SK-N-MC (cell line): ENCODE results near the gene DCHS2.

Source experiments
- DNase-seq: peaks from one replicate; pipeline ENCODE4 v3.0.0-alpha.2; 2011; ENCODE audit warnings: low read depth, low spot score
- H3K27ac ChIP-seq: fragments of 200-600 bp; sonication (generic); 2 replicates; pipeline ENCODE4 v1.5.1; 2016; ENCODE audit warnings: mixed run types
- H3K36me3 ChIP-seq: fragments of 200-600 bp; sonication (generic); 2 replicates; pipeline ENCODE4 v1.6.1; 2017; ENCODE audit warnings: antibody characterized with exemption, low read length, mixed read lengths; ENCODE audit not compliant: insufficient read depth
- H3K4me3 ChIP-seq: fragments of 200-600 bp; sonication (generic); 2 replicates; pipeline ENCODE4 v1.5.1; 2016
- H3K9ac ChIP-seq: fragments of 200-600 bp; sonication (generic); 2 replicates; pipeline ENCODE4 v1.8.0; 2017; ENCODE audit warnings: mixed run types, mixed read lengths; ENCODE audit not compliant: insufficient read length
- H3K9me3 ChIP-seq: fragments of 200-600 bp; sonication (generic); 2 replicates; pipeline ENCODE4 v1.6.1; 2017; ENCODE audit warnings: low read depth, mild to moderate bottlenecking, antibody characterized with exemption, low read length, moderate library complexity, mixed read lengths
- EZH2 ChIP-seq: fragments of 200-600 bp; sonication (generic); IDR thresholded peaks from one replicate; pipeline ENCODE4 v1.6.1; 2017; ENCODE audit warnings: antibody characterized with exemption
- FOXP2 ChIP-seq: optimal IDR thresholded peaks from 2 replicates; pipeline ENCODE3; 2011; ENCODE audit warnings: mild to moderate bottlenecking, moderate library complexity; ENCODE audit not compliant: insufficient read depth; ENCODE audit errors: extremely low read length, control extremely low read depth
- POLR2AphosphoS5 ChIP-seq: IDR thresholded peaks from 2 replicates; pipeline ENCODE4 v1.6.1; 2012; ENCODE audit warnings: mild to moderate bottlenecking, low read depth, low read length, borderline replicate concordance

DCHS2 gene

DNA sequence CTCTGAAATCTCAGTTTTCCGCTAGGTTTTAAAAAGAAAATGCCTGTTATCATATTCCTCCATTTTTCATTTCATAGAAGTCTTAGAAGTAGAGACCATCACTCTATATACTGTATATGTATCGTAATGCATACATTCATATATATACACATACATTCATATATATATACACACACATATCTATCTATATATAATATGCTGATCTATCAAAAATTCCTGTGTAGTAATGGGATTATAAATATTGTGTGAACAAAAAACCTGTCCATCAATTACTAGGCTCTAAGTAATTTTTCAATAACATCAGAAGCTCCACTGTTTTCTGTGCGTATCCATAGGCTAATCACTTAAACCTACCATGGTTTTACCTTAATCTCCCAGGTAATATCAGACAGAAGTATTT is 150.2 kb downstream of the DCHS2 start:
- Histone ChIP-seq H3K36me3 (no peaks in the 10 kb centered on the region), H3K9ac (no peak overlapping the region), H3K4me3 (no peak overlapping the region), H3K9me3 (no peaks in the 10 kb centered on the region), H3K27ac (no peak overlapping the region)
- no peak for DNase-seq
- no peak for TF ChIP-seq POLR2AphosphoS5
- TF ChIP-seq FOXP2, result no peak
- no peak for TF ChIP-seq EZH2

DNA sequence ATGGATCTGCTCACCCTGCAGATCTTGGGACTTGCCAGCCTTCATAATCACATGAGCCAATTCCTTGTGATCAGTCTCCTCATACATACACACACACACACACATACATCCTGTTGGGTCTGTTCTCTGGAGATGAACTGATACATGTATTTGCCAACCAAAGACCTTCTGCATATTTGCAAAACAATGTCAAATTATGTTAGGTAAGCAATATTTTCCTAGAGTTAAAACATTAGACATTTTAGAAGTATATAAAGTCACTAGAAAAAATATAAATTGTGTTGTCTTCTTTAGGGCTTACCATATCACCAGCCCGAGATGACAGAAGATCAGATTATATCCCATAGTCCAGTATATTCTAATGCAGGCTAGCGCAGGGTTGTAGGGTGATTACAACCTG is 156.0 kb downstream of the DCHS2 start:
- DNase-seq, result no peak
- Histone ChIP-seq H3K9me3 (no peaks in the 10 kb centered on the region), H3K36me3 (no peaks in the 10 kb centered on the region), H3K4me3 (no peak overlapping the region), H3K27ac (no peak overlapping the region), H3K9ac (no peak overlapping the region)
- TF ChIP-seq POLR2AphosphoS5 (no peak), FOXP2 (no peak), EZH2 (no peak)

DNA sequence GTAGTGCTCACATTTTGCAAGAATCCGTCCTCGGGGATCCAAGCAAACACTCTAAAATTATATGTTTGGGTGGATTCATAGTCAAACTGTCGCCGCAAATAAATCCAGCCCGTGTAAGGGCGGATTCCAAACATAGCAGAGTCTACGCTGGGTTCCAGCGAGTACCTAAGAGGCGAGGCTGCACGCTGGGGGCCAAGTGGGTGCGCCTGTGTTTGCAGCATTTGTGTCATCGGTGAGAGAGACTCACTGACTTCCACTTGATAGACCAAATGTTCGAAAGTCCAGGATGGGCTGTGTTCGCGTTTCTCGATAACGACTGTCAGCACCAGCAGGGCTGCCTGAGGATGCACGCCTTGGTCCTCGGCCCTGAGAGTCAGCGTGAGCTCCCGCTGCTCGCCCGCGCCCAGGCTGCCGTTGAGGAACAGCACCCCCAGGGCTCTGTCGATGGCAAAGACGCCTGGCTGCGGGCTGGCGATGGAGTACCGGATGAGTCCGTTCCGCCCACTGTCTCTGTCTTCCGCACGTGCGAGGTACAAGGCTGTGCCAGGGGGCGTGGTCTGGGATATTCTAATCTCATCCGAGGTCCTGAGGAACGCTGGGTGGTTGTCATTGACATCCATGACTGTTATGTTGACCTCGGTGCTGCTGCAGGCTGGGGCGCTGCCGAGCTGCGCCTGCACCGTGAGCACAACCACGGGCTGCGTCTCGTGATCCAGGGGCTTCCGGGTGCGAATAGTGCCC is 158.7 kb downstream of the DCHS2 start:
- Histone ChIP-seq H3K27ac (no peak overlapping the region), H3K36me3 (no peaks in the 10 kb centered on the region), H3K9me3 (no peaks in the 10 kb centered on the region), H3K9ac (no peak overlapping the region), H3K4me3 (no peak overlapping the region)
- no peak for DNase-seq
- TF ChIP-seq EZH2, result no peak

DNA sequence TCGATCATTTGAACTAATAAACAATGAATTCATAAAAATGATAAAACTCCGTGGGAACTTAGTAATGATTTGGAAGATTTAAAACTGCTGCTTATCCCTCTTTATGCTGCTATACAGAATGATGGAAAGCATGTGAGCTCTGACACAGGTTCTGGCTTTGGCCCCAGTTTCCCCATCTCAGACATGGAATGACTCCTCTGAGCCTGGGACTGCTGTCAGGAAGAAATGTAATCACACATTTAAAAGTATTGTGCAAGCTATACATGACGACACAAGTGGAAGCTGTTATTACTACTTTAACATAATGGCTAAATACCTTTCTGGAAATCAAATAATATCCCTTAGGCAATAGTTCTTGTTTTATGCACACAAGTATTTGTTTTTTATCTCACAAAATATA is 161.7 kb downstream of the DCHS2 start:
- Histone ChIP-seq H3K4me3 (no peak overlapping the region), H3K9me3 (no peaks in the 10 kb centered on the region), H3K36me3 (no peaks in the 10 kb centered on the region), H3K9ac (no peak overlapping the region), H3K27ac (no peak overlapping the region)
- DNase-seq, result no peak
- TF ChIP-seq POLR2AphosphoS5 (no peak), FOXP2 (no peak), EZH2 (no peak)

DNA sequence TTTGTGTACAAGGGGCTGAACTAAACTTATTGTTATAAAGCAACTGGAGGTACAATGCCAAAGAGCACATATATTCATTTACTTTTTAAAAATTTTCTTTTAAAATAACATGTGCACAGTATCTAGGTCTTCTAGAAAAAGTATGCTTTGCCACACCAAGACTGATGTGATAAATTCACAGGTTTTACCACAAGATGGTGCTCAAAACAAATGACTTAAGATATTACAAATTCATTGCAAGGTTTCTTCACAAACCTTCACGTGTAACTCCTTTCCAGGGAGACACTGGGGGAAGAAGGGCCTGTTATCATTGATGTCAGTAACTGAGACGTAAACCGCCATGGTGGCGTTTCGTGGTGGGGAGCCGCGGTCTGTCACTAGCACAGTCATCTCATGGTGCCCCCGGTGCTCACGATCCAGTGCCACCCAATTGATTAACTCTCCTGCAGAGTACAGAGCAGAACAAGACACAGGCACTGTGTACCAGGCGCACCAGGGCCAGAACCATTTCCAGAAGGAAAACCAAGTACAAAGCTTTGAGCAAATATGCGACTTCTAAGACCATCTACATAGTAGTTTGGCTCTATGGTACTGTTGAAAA is 162.2 kb downstream of the DCHS2 start:
- no peak overlapping the region for H3K4me3 ChIP-seq
- no peaks in the 10 kb centered on the region for H3K36me3 ChIP-seq
- no peak overlapping the region for H3K27ac ChIP-seq
- TF ChIP-seq FOXP2, result no peak
- H3K9ac ChIP-seq, result no peak overlapping the region
- DNase-seq, result peak; percentile 39
- H3K9me3 ChIP-seq, result no peaks in the 10 kb centered on the region

DNA sequence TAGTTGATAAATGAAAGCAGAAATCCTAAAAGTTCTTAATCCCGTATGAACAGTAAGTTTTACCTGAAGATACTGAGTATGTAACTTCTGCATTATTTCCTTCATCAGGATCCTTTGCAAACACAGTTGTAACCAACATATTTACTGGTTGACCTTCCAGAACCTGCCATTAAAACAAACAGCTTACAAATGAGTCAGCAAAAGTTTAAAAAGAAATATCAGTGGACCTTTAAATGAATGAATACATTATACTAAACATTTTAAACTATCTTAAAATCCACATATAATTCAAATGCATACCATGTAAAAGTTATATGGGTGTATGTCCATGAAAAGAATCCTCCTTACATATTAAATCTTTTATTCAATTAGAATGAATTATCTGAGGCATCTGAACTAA is 163.6 kb downstream of the DCHS2 start:
- no peaks in the 10 kb centered on the region for H3K9me3 ChIP-seq
- H3K36me3 ChIP-seq, result no peaks in the 10 kb centered on the region
- DNase-seq, result no peak
- H3K27ac ChIP-seq, result no peak overlapping the region
- TF ChIP-seq POLR2AphosphoS5 (no peak), FOXP2 (no peak), EZH2 (no peak)
- H3K4me3 ChIP-seq, result no peak overlapping the region
- no peak overlapping the region for H3K9ac ChIP-seq

DNA sequence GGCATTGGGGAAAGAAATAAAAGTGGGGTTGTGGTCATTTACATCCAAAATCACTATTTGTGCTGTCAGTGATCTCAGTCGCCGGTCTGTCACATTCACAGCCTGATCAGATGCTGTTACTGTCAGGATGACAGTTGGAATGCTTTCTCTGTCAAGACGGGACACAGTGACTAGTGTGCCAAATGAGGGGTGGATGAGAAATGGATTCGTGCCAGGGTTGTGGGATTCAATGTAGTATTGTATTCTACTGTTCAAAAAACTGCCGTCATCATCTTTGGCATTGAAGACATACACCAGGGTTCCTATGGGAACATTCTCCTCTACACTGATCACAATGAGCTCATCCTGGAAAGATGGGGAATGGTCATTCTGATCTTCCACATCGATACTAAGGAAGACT is 171.1 kb downstream of the DCHS2 start:
- Histone ChIP-seq H3K9me3 (no peaks in the 10 kb centered on the region; the same call in 1 of the 2 replicates), H3K4me3 (no peak overlapping the region), H3K9ac (no peak overlapping the region), H3K27ac (no peak overlapping the region), H3K36me3 (no peaks in the 10 kb centered on the region)
- TF ChIP-seq EZH2 (no peak), FOXP2 (no peak), POLR2AphosphoS5 (no peak)
- no peak for DNase-seq

DNA sequence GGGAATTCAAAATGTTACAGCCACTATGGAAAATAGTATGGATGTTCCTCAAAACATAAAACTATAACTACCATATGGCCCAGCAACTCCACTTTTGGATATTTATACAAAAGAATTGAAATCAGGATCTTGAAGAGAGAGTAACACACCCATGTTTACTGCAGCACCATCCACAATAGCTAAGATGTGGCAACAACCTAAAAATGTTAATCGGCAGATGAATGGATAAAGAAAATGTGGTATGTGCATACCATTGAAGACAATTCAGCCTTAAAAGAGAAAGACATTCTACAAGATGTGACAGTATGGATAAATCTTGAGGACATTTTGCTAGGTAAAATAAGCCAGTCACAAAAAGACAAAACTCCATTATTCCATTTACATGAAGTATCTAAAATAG is 171.9 kb downstream of the DCHS2 start:
- Histone ChIP-seq H3K36me3 (no peaks in the 10 kb centered on the region), H3K9ac (no peak overlapping the region), H3K27ac (no peak overlapping the region), H3K4me3 (no peak overlapping the region), H3K9me3 (no peaks in the 10 kb centered on the region; the same call in 1 of the 2 replicates)
- DNase-seq, result no peak
- TF ChIP-seq FOXP2, result no peak
- no peak for TF ChIP-seq EZH2
